Measurements from ENCODE around the gene SLC9A7. TPM values are rescaled to one million over a fixed set of nuclear protein-coding genes. Genes with fewer than 3 reads are reported as not detected.

SLC9A7 gene
- total and polyA plus RNA-seq, 8 donors = 2.2 to 16.0 (median 6.3) TPM

DNA sequence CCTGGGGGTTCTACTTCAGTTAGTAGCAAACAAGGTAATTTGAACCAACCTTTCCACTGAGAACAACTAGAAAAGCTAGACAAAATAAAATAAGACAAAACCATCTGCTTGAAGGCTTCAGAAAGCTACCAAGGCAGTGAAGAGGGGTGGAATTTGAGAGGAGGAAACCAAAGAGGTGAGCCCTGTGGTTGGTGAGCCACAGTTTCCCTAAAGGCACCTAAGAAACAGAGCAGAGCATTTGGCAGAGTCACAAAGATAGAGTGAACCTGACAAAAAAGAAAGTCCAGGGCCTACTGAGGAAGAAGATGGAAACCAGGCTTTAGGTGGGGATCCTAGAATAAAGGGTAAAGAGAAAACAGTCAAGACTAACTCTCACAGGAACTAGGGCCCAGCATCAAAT, 141.0 kb downstream of the SLC9A7 start:
- FAIRE-seq = no peak

DNA sequence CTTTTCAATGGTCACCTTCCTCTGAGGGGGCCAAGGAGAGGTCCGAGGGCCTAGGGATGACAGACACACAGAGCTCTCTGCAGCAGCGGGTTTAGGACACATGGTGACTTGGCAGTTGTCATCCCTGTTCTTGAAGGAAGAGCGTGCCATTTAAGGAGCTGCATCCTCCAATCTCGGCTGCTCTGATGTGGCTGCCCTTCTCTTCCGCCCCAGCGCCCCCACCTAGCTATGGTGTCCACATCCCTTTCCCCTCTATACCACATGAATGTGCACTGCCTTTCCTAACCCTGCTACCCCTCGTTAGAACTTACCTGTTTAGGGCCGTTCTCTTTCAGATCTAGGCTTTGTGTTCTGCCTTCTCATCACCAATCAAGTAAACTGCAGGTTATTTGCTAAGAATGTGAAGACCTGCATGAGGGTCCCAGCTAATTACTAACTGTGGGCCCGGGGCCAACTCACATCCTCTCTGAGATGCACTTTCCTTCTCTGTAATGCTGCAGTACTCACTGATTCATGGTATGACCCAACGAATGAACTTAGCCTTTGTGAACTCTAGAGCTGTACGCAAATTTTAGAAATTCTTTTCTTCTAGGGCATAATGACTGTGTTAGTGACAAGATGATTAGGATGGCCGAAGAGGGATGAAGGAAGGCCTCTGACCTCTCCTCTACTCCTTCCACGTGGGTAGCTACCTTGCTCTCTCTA, 147.1 kb downstream of the SLC9A7 start:
- TF ChIP-seq, protein P1, sequence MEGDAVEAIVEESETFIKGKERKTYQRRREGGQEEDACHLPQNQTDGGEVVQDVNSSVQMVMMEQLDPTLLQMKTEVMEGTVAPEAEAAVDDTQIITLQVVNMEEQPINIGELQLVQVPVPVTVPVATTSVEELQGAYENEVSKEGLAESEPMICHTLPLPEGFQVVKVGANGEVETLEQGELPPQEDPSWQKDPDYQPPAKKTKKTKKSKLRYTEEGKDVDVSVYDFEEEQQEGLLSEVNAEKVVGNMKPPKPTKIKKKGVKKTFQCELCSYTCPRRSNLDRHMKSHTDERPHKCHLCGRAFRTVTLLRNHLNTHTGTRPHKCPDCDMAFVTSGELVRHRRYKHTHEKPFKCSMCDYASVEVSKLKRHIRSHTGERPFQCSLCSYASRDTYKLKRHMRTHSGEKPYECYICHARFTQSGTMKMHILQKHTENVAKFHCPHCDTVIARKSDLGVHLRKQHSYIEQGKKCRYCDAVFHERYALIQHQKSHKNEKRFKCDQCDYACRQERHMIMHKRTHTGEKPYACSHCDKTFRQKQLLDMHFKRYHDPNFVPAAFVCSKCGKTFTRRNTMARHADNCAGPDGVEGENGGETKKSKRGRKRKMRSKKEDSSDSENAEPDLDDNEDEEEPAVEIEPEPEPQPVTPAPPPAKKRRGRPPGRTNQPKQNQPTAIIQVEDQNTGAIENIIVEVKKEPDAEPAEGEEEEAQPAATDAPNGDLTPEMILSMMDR (IDR thresholded peaks at IDR 0.05) = no peak
- FAIRE-seq (no peak), DNase-seq (no peak), ATAC-seq (no peak)
- intact Hi-C loops (cut with DNase I) = no loop called here
- no peaks in the 10 kb centered on the region for H3K36me3 ChIP-seq
- no peak overlapping the region for H3K4me3 ChIP-seq
- no peaks in the 10 kb centered on the region for H3K4me1 ChIP-seq
- no peak overlapping the region for H3K27ac ChIP-seq
- WGBS, 2 donors = 77 to 87% methylated on average over 13 of the region's 13 CpGs
- H3K9me3 ChIP-seq = no peaks in the 10 kb centered on the region
- H3K27me3 ChIP-seq = peaks cover 0 to 3% (median 0%) of the 10 kb centered on the region in 4 donors

More for the DNA sequence above, 141.0 kb downstream of the SLC9A7 start:
- Histone ChIP-seq H3K36me3 (no peaks in the 10 kb centered on the region), H3K27me3 (peaks cover 0 to 3% (median 0%) of the 10 kb centered on the region in 4 donors), H3K4me3 (no peak overlapping the region), H3K27ac (no peak overlapping the region), H3K9me3 (no peaks in the 10 kb centered on the region), H3K4me1 (no peaks in the 10 kb centered on the region)
- intact Hi-C loops (cut with DNase I) = no loop called here
- TF ChIP-seq, protein P1 (IDR thresholded peaks at IDR 0.05) = no peak
- ATAC-seq (no peak), DNase-seq (no peak)

- intact Hi-C loops (cut with DNase I) = no loop called here
- DNase-seq (no peak), ATAC-seq (no peak), FAIRE-seq (no peak)
- Histone ChIP-seq H3K4me1 (no peaks in the 10 kb centered on the region), H3K27ac (no peak overlapping the region), H3K4me3 (no peak overlapping the region), H3K9me3 (no peaks in the 10 kb centered on the region), H3K36me3 (no peaks in the 10 kb centered on the region), H3K27me3 (no peaks in the 10 kb centered on the region)
- TF ChIP-seq, protein P1 (IDR thresholded peaks at IDR 0.05) = no peak
- WGBS, 2 donors = 79 to 92% methylated on average over 5 of the region's 5 CpGs
Measured at GRCh38 chrX:46610070-46610658, 148.8 kb downstream of the SLC9A7 start.

DNA sequence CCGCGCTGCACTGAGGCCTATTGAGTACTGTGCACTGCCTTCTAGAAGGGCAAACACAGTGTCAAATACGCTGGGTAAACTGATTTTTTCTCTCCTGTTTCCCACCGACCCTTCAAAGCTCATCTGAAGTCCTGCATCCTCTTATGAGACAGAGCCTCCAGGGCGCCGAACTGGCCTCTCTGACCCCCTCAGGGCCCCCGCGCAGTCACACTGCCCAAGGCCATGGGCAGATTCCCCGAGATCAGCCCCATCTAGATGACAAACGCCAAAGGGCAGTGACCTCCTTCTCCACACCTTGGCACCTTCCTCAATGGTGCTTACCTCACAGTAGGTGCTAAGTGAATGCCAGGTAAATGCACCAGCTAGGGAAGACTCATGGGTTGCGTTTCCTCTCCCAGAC, 151.0 kb downstream of the SLC9A7 start:
- intact Hi-C loops (cut with DNase I) = no loop called here
- 73 to 90% methylated on average over 11 of the region's 11 CpGs for WGBS, 2 donors

More for the DNA sequence above, 151.0 kb downstream of the SLC9A7 start:
- Histone ChIP-seq H3K27ac (no peak overlapping the region), H3K4me1 (no peaks in the 10 kb centered on the region), H3K27me3 (no peaks in the 10 kb centered on the region), H3K36me3 (no peaks in the 10 kb centered on the region), H3K4me3 (no peak overlapping the region), H3K9me3 (no peaks in the 10 kb centered on the region)
- ATAC-seq = no peak
- no peak for DNase-seq
- no peak for FAIRE-seq
- TF ChIP-seq, protein P1 (IDR thresholded peaks at IDR 0.05) = no peak

All from pancreas (tissue), 10 donors.